COLO829 (cell line): Measurements from ENCODE around the gene SLC13A1.
"Not testable (repeated sequence)": the region's sequence is repeated elsewhere in the genome, so short reads cannot be mapped to it uniquely, and the experiment has no call there.

Source experiments
- DNase-seq: peaks from one replicate; pipeline ENCODE4 v3.0.0; 2012; ENCODE audit warnings: low spot score

SLC13A1 gene

GRCh38 chr7:123125231-123125630 lies 74.5 kb downstream of the SLC13A1 start:
- no peak for DNase-seq

- no peak for DNase-seq
Observed at GRCh38 chr7:123122916-123123315, 76.9 kb downstream of the SLC13A1 start.

GRCh38 chr7:123120286-123120685 lies 79.5 kb downstream of the SLC13A1 start:
- DNase-seq: no peak

DNA sequence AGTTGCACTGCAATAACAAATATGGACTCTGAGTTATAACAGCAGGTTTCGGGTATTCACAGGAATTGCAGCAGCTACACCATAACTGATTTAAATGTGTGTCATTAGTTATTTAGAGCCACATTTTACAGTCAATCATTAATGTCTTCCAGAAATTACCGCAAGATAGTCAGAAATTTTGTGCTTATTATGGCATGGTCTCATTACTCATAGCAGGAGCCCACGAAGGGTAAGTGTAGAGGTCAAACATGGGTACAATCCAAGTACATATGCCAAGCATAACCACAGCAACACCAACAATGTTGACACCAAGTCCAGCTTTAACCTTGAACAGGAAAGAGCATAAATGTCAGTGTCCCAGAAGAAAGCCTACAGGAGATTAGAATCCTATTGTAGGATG lies 84.4 kb downstream of the SLC13A1 start:
- DNase-seq: no peak

DNA sequence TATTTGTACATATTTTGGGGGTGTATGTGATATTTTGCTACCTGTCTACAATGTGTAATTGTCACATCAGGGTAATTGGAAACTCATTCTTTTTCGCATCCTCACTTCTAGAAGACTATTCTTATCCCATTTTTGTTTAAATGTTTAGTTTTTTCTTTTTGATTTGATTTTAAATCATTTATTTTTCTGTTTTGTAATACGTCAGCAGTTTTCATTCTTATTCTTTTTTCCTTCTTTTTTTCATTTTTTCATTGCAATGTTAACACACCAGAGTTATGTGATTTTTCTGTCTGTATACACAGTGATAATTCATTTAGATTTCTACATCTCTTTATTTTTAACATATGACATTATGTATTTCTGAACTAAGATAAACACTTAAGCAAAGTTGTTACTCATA lies 85.5 kb downstream of the SLC13A1 start:
- DNase-seq: no peak

DNA sequence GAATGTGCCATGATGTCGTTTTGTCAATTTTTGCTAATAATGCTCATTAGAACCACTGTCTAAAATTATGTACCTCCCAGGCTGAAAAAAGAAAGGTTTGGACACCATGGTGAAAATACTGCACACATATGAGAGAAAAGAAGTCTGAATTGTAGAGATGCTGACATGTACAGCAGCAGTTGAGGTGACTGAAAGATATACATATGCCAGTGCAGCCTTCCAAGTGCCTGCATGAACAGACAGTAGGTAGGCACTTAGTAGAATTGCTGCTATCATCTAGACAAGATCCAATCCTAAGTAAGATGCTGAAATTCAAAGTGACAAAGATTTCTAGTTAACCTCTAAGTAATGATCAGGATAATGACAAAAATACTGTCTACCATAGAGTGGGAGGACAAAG lies 86.9 kb downstream of the SLC13A1 start:
- no peak for DNase-seq

DNA sequence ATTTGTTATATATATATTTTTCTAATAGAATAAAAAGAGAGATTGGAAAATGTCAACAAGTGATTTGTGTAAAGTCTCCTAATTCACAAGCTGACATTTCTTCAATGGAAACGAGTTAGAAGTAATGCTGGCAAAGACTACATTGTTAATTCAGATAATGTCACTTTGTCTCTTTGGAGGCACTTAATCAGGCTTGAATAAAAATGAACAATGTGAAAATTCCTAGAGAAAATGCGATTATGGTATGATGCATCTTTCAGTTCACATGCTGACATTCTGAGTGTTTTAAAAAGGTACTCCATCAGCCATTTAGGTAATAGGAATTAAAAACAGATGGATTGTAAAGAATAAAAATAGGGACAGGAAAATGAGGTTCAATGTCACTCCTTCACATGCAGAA lies 100.1 kb downstream of the SLC13A1 start:
- no peak for DNase-seq

DNA sequence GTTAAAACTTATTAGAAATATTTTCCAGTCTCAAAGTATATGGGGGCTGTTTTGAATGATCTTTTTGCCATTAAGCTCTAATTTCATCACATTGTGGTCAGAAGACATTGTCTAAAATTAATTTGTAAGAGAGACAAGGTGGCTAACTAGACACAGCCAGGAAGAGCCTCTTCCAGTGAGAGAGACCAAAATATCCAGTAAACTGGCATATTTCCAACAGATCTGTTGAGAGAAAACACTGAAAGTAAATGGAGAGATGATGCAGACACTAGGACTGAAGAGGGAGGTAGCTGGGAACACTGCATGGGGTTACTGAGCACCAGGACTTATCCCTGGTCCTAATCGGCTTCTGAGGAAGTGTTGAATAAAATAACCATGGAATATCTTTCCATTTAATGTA lies 102.8 kb downstream of the SLC13A1 start:
- no peak for DNase-seq

- DNase-seq: no peak
Observed at GRCh38 chr7:123096434-123096833, 103.3 kb downstream of the SLC13A1 start.

DNA sequence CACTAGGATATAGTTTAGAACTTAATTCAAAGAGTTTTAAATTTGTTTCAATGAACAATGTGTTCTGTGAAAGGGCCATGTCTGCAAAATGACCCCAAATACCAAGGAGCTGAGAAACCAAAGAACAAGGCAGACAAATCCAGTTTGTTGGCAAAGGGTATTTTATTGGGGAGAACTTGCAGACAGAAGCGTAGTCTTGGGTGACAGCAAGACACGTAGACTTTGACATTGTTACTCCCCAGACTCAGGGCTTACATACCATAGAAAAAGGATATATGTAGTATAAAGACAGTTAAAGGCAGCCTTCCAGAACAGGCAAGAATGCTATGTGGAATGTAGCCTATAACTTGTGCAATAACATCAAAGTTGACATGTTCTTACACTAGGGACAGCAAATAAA lies 109.3 kb downstream of the SLC13A1 start:
- DNase-seq: no peak

- DNase-seq: not testable (repeated sequence)
Observed at GRCh38 chr7:123086910-123087309, 112.9 kb downstream of the SLC13A1 start.

DNA sequence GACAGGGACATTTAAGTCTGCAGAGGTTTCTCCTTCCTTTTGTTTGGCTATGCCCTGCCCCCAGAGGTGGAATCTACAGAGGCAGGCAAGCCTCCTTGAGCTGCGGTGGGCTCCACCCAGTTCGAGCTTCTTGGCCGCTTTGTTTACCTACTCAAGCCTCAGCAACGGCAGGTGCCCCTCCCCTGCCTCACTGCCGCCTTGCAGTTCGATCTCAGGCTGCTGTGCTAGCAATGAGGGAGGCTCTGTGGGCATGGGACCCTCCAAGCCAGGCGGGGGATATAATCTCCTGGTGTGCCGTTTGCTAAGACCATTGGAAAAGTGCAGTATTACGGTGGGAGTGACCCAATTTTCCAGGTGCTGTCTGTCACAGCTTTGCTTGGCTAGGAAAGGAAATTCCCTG lies 114.9 kb downstream of the SLC13A1 start:
- not testable (repeated sequence) for DNase-seq

GRCh38 chr7:123079021-123079420 lies 120.7 kb downstream of the SLC13A1 start:
- DNase-seq: no peak

DNA sequence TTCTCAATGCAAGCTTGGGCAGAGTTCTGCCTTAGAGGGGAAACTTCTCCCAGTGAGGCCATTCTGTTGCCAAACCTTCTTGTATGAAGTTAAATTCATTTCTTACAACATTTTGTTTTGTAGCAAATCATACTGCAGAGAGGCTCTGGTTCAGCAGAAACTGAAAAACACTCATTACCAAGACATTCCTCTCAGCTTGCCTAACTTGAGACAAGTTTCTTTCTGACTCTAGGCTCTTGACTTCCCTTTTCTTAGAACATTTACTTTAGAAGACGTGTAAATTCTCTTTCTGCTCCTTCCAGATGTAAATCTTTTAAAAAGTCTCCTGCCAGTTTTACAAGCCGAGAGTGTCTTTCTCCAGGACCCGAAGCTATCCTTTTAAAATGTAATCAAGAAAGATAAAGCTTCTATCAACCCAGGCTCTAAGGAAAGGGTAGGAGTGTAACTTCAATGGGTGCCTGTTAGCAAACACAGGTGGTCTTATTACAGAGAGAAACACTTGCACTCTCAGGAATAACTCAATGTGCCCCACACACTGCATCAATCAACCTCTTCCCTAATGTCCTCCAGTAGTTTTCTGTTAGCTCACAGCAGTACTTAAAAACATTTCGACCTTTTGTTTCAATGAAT lies 123.8 kb downstream of the SLC13A1 start:
- DNase-seq: no peak

GRCh38 chr7:123070702-123071286 lies 129.0 kb downstream of the SLC13A1 start:
- peak; percentile 55 for DNase-seq

DNA sequence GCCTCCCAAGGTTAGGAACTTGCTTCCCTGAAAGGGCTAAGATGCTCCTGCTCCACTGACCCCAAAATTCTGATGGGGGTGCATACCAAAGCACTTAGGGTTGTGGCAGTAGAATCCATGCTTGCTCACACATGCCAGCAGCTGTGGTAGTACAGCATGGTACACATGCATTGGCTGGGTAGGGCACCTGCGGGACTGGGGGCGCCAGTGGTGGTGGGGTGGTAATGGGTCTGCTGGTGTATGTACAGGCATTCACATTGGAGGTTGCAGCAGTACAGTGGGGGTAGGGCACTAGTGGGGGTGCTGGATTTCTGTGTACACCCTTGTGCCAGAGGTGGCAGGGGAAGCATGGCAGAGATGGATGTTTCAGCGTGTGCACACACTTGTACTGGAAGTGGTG lies 132.0 kb downstream of the SLC13A1 start:
- DNase-seq: no peak
